ENCODE measurements around the gene RNF133. TPM values are rescaled to one million over a fixed set of nuclear protein-coding genes. Genes with fewer than 3 reads are reported as not detected.

RNF133 gene
- total and polyA plus RNA-seq, 8 donors, result 0.14 to 1.6 (median 0.32) TPM

DNA sequence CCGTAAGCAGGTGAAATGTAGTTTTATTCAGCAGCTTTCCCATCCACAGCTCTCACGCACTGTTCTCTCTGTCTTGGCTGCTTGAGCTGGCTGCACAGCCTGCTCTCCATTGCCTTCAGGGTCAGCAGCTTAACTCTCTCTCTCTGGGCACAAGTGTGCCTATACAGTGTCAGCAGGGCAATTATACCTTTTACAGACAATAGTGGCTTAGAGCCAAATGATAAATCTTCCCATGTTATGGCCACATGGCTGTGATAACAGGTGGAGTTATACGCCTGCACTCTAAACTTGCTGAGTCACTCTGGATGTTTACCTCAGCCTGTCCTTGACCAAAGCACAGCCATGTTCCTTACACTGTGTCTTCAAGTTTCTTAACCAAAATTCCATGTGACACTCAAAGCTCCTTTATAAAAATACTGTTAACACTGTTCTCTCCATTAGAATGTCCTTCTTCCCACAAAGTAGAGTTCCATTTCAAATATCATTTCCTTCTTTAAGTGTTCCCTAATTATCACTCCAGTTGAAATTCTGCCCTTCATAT is 6.1 kb downstream of the RNF133 start:
- H3K4me3 ChIP-seq, result no peak overlapping the region
- no peaks in the 10 kb centered on the region for H3K27me3 ChIP-seq
- ATAC-seq (no peak), DNase-seq (no peak)
- no peaks in the 10 kb centered on the region for H3K36me3 ChIP-seq
- intact Hi-C loops (cut with DNase I), result no loop called here
- TF ChIP-seq, protein P1, sequence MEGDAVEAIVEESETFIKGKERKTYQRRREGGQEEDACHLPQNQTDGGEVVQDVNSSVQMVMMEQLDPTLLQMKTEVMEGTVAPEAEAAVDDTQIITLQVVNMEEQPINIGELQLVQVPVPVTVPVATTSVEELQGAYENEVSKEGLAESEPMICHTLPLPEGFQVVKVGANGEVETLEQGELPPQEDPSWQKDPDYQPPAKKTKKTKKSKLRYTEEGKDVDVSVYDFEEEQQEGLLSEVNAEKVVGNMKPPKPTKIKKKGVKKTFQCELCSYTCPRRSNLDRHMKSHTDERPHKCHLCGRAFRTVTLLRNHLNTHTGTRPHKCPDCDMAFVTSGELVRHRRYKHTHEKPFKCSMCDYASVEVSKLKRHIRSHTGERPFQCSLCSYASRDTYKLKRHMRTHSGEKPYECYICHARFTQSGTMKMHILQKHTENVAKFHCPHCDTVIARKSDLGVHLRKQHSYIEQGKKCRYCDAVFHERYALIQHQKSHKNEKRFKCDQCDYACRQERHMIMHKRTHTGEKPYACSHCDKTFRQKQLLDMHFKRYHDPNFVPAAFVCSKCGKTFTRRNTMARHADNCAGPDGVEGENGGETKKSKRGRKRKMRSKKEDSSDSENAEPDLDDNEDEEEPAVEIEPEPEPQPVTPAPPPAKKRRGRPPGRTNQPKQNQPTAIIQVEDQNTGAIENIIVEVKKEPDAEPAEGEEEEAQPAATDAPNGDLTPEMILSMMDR (IDR thresholded peaks at IDR 0.05), result no peak
- peaks cover 0 to 3% of the 10 kb centered on the region in 2 donors for H3K9me3 ChIP-seq
- no peak overlapping the region for H3K27ac ChIP-seq
- no peaks in the 10 kb centered on the region for H3K4me1 ChIP-seq

DNA sequence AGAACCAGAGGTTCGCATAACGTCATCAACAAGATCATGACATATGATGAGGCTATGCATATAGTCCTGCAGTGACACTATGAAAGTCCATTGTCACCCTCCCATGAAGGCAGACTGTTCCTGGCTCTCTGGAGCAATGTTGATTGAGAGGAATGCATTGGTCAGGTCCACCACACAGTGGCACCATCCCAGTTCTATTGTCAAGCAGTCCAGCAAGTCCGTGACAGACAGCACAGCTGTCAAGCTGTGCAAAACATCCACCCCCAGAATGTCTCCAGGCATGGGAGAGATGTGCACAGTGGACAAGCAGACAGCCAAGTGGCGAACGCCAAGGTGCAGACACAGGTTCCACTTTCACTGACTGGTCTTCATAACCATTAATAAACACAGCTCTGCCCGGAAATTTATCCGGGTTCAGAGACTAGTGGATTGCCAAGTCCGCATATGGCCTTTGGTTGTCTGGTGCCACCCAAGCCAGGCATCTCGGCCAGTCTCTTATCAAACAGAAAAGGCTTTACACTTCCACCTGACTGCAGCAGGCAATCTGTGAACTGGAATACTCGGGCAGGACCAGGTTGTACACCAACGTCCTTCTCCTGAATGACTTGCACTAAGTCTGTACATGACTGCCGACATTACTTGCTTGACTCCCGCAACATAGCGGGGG is 7.2 kb downstream of the RNF133 start:
- intact Hi-C loops (cut with DNase I), result no loop called here
- Histone ChIP-seq H3K27ac (no peak overlapping the region), H3K9me3 (peaks cover 0 to 3% of the 10 kb centered on the region in 2 donors), H3K36me3 (no peaks in the 10 kb centered on the region), H3K4me3 (no peak overlapping the region), H3K4me1 (no peaks in the 10 kb centered on the region), H3K27me3 (no peaks in the 10 kb centered on the region)
- TF ChIP-seq, protein P1 (IDR thresholded peaks at IDR 0.05), result no peak
- ATAC-seq, result no peak
- no peak for DNase-seq

DNA sequence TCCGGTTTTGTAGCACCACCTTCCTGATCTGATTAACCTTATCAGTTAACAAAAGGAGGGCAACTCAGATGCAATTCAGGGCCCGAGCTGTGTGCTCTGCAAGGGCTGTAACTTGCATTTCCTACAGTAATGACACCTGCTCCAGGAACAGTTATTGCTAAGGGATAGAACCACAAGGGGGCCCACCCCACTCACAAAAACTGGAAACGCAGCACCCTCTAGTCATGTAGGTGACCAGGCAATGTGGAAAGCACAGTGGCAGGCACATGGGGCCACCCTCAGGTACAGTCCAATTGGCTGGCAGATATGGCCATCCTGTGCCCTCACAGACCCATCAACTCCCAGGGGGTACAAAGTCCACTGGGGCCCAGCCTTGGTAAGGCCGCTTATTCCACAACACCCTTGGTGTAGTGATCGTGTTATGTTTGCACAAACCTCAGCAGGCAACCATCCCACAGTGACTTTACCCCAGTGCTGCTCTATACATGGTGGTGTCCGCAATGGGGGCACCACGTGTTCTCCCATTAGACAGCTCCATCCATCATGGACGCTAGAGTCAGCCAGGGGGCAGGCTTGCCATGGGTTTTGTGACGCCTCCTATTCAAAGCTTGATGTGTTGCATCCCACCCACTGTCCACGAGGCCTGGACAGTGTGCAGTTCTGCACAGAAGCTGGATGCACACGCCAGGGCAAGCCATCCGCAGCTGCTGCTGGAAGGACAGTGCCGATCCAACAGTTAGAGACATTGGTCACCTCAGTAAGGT is 9.4 kb downstream of the RNF133 start:
- intact Hi-C loops (cut with DNase I), result no loop called here
- TF ChIP-seq, protein P1 (IDR thresholded peaks at IDR 0.05), result no peak
- no peak overlapping the region for H3K27ac ChIP-seq
- H3K4me3 ChIP-seq, result no peak overlapping the region
- no peaks in the 10 kb centered on the region for H3K27me3 ChIP-seq
- DNase-seq (no peak), ATAC-seq (no peak)
- peaks cover 0 to 3% of the 10 kb centered on the region in 2 donors for H3K9me3 ChIP-seq
- no peaks in the 10 kb centered on the region for H3K4me1 ChIP-seq
- no peaks in the 10 kb centered on the region for H3K36me3 ChIP-seq

DNA sequence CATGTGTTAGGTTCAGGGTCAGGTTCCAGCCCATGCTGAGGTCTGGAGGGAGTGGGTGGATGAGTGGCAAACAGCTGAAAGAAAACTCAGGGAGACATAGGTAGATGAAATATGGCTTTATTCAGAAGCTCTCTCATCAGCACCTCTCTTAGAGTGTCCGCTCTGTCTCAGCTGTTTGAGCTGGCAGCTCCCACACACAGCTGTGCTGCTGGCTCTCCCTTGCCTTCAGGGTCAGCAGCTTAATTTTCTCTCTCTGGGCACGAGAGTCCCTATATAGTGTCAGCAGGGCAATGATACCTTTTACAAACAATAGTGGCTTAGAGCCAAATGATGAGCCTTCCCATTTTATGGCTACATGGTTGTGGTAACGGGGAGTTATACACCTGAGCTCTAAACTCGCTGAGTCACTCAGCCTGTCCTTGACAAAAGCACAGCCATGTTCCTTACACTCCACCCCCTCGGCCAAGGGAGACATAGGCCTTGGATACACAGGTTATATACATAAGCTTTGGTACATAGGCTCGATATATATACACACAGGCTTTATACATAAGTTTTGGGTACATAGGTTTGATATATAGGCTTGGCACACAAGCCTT is 10.4 kb downstream of the RNF133 start:
- Histone ChIP-seq H3K27me3 (no peaks in the 10 kb centered on the region), H3K36me3 (no peaks in the 10 kb centered on the region), H3K4me3 (no peak overlapping the region), H3K4me1 (no peaks in the 10 kb centered on the region), H3K9me3 (peaks cover 0 to 3% of the 10 kb centered on the region in 2 donors), H3K27ac (no peak overlapping the region)
- ATAC-seq, result no peak
- TF ChIP-seq, protein P1 (IDR thresholded peaks at IDR 0.05), result no peak
- intact Hi-C loops (cut with DNase I), result no loop called here
- no peak for DNase-seq

DNA sequence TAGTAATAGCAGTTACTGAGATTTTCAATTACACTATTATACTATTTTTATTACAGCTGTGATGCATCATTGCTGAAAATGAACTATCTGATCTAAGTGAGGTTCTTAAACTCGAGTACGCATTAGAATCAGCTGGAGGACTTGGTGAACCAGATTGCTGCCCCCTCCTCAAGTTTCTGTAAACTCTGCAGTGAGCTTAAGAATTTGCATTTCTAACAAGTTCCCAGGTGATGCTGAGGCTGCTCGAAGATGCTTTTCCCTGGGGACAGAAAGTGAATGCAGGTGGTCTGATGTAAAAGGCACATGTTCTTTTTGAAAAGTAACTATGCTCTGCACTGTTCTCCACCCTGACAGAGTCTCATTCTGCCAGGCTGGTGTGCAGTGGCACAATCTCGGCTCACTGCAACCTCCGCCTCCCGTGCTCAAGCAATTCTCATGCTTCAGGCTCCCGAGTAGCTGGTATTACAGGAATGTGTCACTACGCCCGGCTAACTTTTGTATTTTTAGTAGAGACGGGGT is 12.5 kb downstream of the RNF133 start:
- Histone ChIP-seq H3K4me3 (no peak overlapping the region), H3K4me1 (no peaks in the 10 kb centered on the region), H3K9me3 (peaks cover 0 to 2% of the 10 kb centered on the region in 2 donors), H3K36me3 (no peaks in the 10 kb centered on the region), H3K27me3 (no peaks in the 10 kb centered on the region), H3K27ac (no peak overlapping the region)
- ATAC-seq (no peak), DNase-seq (no peak)
- intact Hi-C loops (cut with DNase I), result no loop called here
- TF ChIP-seq, protein P1 (IDR thresholded peaks at IDR 0.05), result no peak

Data from left lung (tissue), 10 donors.